ENCODE measurements around the gene PLB1. TPM values are rescaled to one million over a fixed set of nuclear protein-coding genes. Genes with fewer than 3 reads are reported as not detected.
"Not testable (repeated sequence)": the region's sequence is repeated elsewhere in the genome, so short reads cannot be mapped to it uniquely, and the experiment has no call there.

PLB1 gene
- total RNA-seq, 1 experiment from 2014 or later: not detected

- Histone ChIP-seq H3K4me3 (ENCODE audit: insufficient read depth, low read depth, low read length) (no peak overlapping the region), H3K27me3 (ENCODE audit: control insufficient read depth, insufficient read depth, low read length) (no peaks in the 10 kb centered on the region), H3K36me3 (replicated peaks; ENCODE audit: control insufficient read depth, insufficient read depth, low read length) (no peaks in the 10 kb centered on the region)
- DNase-seq: no peak
These were observed 49.8 kb downstream of the PLB1 start for GRCh38 chr2:28545590-28546200.

- H3K4me3 ChIP-seq (ENCODE audit: insufficient read depth, low read depth, low read length): no peak overlapping the region
- no peak for DNase-seq
- H3K27me3 ChIP-seq (ENCODE audit: control insufficient read depth, insufficient read depth, low read length): no peaks in the 10 kb centered on the region
- H3K36me3 ChIP-seq (replicated peaks; ENCODE audit: control insufficient read depth, insufficient read depth, low read length): no peaks in the 10 kb centered on the region
These were observed 50.4 kb downstream of the PLB1 start for GRCh38 chr2:28546242-28546641.

GRCh38 chr2:28547223-28547860 is 51.5 kb downstream of the PLB1 start:
- Histone ChIP-seq H3K27me3 (ENCODE audit: control insufficient read depth, insufficient read depth, low read length) (no peaks in the 10 kb centered on the region), H3K4me3 (ENCODE audit: insufficient read depth, low read depth, low read length) (no peak overlapping the region), H3K36me3 (replicated peaks; ENCODE audit: control insufficient read depth, insufficient read depth, low read length) (no peaks in the 10 kb centered on the region)
- no peak for DNase-seq

- H3K27me3 ChIP-seq (ENCODE audit: control insufficient read depth, insufficient read depth, low read length): no peaks in the 10 kb centered on the region
- no peak for DNase-seq
- no peak overlapping the region for H3K4me3 ChIP-seq (ENCODE audit: insufficient read depth, low read depth, low read length)
- H3K36me3 ChIP-seq (replicated peaks; ENCODE audit: control insufficient read depth, insufficient read depth, low read length): no peaks in the 10 kb centered on the region
These were observed 52.2 kb downstream of the PLB1 start for GRCh38 chr2:28547906-28548600.

GRCh38 chr2:28550345-28550744 is 54.5 kb downstream of the PLB1 start:
- not testable (repeated sequence) for DNase-seq; H3K27me3 ChIP-seq (ENCODE audit: control insufficient read depth, insufficient read depth, low read length); H3K36me3 ChIP-seq (replicated peaks; ENCODE audit: control insufficient read depth, insufficient read depth, low read length); H3K4me3 ChIP-seq (ENCODE audit: insufficient read depth, low read depth, low read length)

GRCh38 chr2:28552045-28552823 is 56.4 kb downstream of the PLB1 start:
- no peak for DNase-seq
- H3K4me3 ChIP-seq (ENCODE audit: insufficient read depth, low read depth, low read length): no peak overlapping the region
- no peaks in the 10 kb centered on the region for H3K36me3 ChIP-seq (replicated peaks; ENCODE audit: control insufficient read depth, insufficient read depth, low read length)
- H3K27me3 ChIP-seq (ENCODE audit: control insufficient read depth, insufficient read depth, low read length): no peaks in the 10 kb centered on the region

GRCh38 chr2:28556303-28556702 is 60.4 kb downstream of the PLB1 start:
- DNase-seq: no peak
- Histone ChIP-seq H3K4me3 (ENCODE audit: insufficient read depth, low read depth, low read length) (no peak overlapping the region), H3K36me3 (replicated peaks; ENCODE audit: control insufficient read depth, insufficient read depth, low read length) (no peaks in the 10 kb centered on the region), H3K27me3 (ENCODE audit: control insufficient read depth, insufficient read depth, low read length) (no peaks in the 10 kb centered on the region)

GRCh38 chr2:28557389-28558131 is 61.7 kb downstream of the PLB1 start:
- Histone ChIP-seq H3K27me3 (ENCODE audit: control insufficient read depth, insufficient read depth, low read length) (no peaks in the 10 kb centered on the region), H3K36me3 (replicated peaks; ENCODE audit: control insufficient read depth, insufficient read depth, low read length) (no peaks in the 10 kb centered on the region), H3K4me3 (ENCODE audit: insufficient read depth, low read depth, low read length) (no peak overlapping the region)
- no peak for DNase-seq

- Histone ChIP-seq H3K27me3 (ENCODE audit: control insufficient read depth, insufficient read depth, low read length) (no peaks in the 10 kb centered on the region), H3K4me3 (ENCODE audit: insufficient read depth, low read depth, low read length) (no peak overlapping the region), H3K36me3 (replicated peaks; ENCODE audit: control insufficient read depth, insufficient read depth, low read length) (no peaks in the 10 kb centered on the region)
- no peak for DNase-seq
These were observed 62.4 kb downstream of the PLB1 start for GRCh38 chr2:28558158-28558820.

GRCh38 chr2:28558918-28559317 is 63.1 kb downstream of the PLB1 start:
- Histone ChIP-seq H3K4me3 (ENCODE audit: insufficient read depth, low read depth, low read length) (no peak overlapping the region), H3K27me3 (ENCODE audit: control insufficient read depth, insufficient read depth, low read length) (no peaks in the 10 kb centered on the region), H3K36me3 (replicated peaks; ENCODE audit: control insufficient read depth, insufficient read depth, low read length) (no peaks in the 10 kb centered on the region)
- no peak for DNase-seq

GRCh38 chr2:28563869-28564268 is 68.0 kb downstream of the PLB1 start:
- Histone ChIP-seq H3K36me3 (replicated peaks; ENCODE audit: control insufficient read depth, insufficient read depth, low read length) (no peaks in the 10 kb centered on the region), H3K27me3 (ENCODE audit: control insufficient read depth, insufficient read depth, low read length) (peaks cover 2% of the 10 kb centered on the region; the same call in 1 of the 2 replicates), H3K4me3 (ENCODE audit: insufficient read depth, low read depth, low read length) (no peak overlapping the region)
- no peak for DNase-seq

- H3K4me3 ChIP-seq (ENCODE audit: insufficient read depth, low read depth, low read length): no peak overlapping the region
- no peaks in the 10 kb centered on the region for H3K36me3 ChIP-seq (replicated peaks; ENCODE audit: control insufficient read depth, insufficient read depth, low read length)
- peaks cover 2% of the 10 kb centered on the region; the same call in 1 of the 2 replicates for H3K27me3 ChIP-seq (ENCODE audit: control insufficient read depth, insufficient read depth, low read length)
- DNase-seq: no peak
These were observed 68.5 kb downstream of the PLB1 start for GRCh38 chr2:28564346-28564745.

- H3K27me3 ChIP-seq (ENCODE audit: control insufficient read depth, insufficient read depth, low read length): peaks cover 2% of the 10 kb centered on the region; the same call in 1 of the 2 replicates
- H3K4me3 ChIP-seq (ENCODE audit: insufficient read depth, low read depth, low read length): no peak overlapping the region
- no peak for DNase-seq
- no peaks in the 10 kb centered on the region for H3K36me3 ChIP-seq (replicated peaks; ENCODE audit: control insufficient read depth, insufficient read depth, low read length)
These were observed 69.2 kb downstream of the PLB1 start for GRCh38 chr2:28565033-28565432.

Data from H7 (cell line).